B cell (primary cell): ENCODE results near the gene S100PBP. TPM values are rescaled to one million over a fixed set of nuclear protein-coding genes. Genes with fewer than 3 reads are reported as not detected.

Experiments used
- ATAC-seq: fragments of 200-7000 bp; cut with Tn5 transposase; one replicate; pipeline ENCODE4 v1.10.0; 2021; ENCODE audit warnings: low read depth, mild to moderate bottlenecking, moderate number of reproducible peaks, moderate library complexity
- CTCF ChIA-PET: fragments of 350-600 bp; sonication (Branson Sonifier 250); formaldehyde crosslinking; loops from one replicate; lab custom pipeline; 2021; ENCODE audit warnings: antibody characterized with exemption, inconsistent platforms; lab: Charles Lee
- POLR2A ChIA-PET: fragments of 350-600 bp; sonication (Branson Sonifier 250); formaldehyde crosslinking; loops from one replicate; lab custom pipeline; 2021; ENCODE audit warnings: antibody characterized with exemption; lab: Charles Lee
- DNase-seq: peaks from one replicate; pipeline ENCODE4 v3.0.0; 2013
- H2AFZ ChIP-seq: 2 replicates; pipeline ENCODE4 v1.6.1; 2012; ENCODE audit warnings: mild to moderate bottlenecking, low read depth, low read length; ENCODE audit not compliant: insufficient read depth, poor library complexity, severe bottlenecking
- H3K27ac ChIP-seq, 2 donors: 1 replicate in 1 of 2; 2 replicates in 1 of 2; pipeline ENCODE4 v1.5.1; 2012 to 2013; ENCODE audit warnings: low read length in 2 of 2, mild to moderate bottlenecking in 2 of 2, moderate library complexity in 1 of 2
- H3K27me3 ChIP-seq, 4 experiments: fragments of 200-600 bp in 1 of 4; sonication (generic) in 1 of 4; replicated peaks in 1 of 4; 1 replicate in 2 of 4; 2 replicates in 2 of 4; pipeline versions ENCODE4 v1.6.1 to v1.7.0; 2013 to 2016; ENCODE audit warnings: low read length in 3 of 4, mild to moderate bottlenecking in 2 of 4, mixed read lengths in 1 of 4, moderate library complexity in 1 of 4; ENCODE audit not compliant: insufficient read depth in 4 of 4, control insufficient read depth in 3 of 4; ENCODE audit errors: control extremely low read depth in 1 of 4
- H3K36me3 ChIP-seq, 2 experiments: replicated peaks in 1 of 2; 1 replicate in 1 of 2; 2 replicates in 1 of 2; pipeline versions ENCODE4 v1.6.1 to v1.7.1; 2013; ENCODE audit warnings: low read length in 1 of 2; ENCODE audit not compliant: insufficient read depth in 2 of 2, control insufficient read depth in 1 of 2; ENCODE audit errors: control extremely low read depth in 1 of 2, extremely low read depth in 1 of 2
- H3K4me1 ChIP-seq, 2 donors: fragments of 200-600 bp in 1 of 2; sonication (generic) in 1 of 2; 1 replicate in 1 of 2; 2 replicates in 1 of 2; pipeline versions ENCODE4 v1.5.1 to v1.6.1; 2013 to 2017; ENCODE audit warnings: low read length in 2 of 2; ENCODE audit not compliant: control insufficient read depth in 2 of 2, insufficient read depth in 2 of 2
- H3K4me2 ChIP-seq: replicated peaks from 2 replicates; pipeline ENCODE3; 2012; ENCODE audit warnings: mild to moderate bottlenecking, low read depth, low read length; ENCODE audit not compliant: poor library complexity, severe bottlenecking
- H3K4me3 ChIP-seq, 5 experiments: fragments of 200-600 bp in 1 of 5; sonication (generic) in 1 of 5; 1 replicate in 3 of 5; 2 replicates in 2 of 5; pipeline versions ENCODE4 v1.5.1 to v1.7.0; 2011 to 2016; ENCODE audit warnings: low read length in 4 of 5, mild to moderate bottlenecking in 4 of 5, low read depth in 2 of 5, control low read depth in 1 of 5, moderate library complexity in 1 of 5; ENCODE audit not compliant: insufficient read depth in 1 of 5; ENCODE audit errors: control extremely low read depth in 1 of 5, extremely low read depth in 1 of 5
- H3K79me2 ChIP-seq: fragments of 200-600 bp; sonication (generic); one replicate; pipeline ENCODE4 v1.6.0; 2016; ENCODE audit warnings: low read length; ENCODE audit not compliant: control insufficient read depth, insufficient read depth
- H3K9ac ChIP-seq: fragments of 200-600 bp; sonication (generic); 2 replicates; pipeline ENCODE4 v1.6.1; 2017; ENCODE audit warnings: mild to moderate bottlenecking, low read length, moderate library complexity
- H3K9me3 ChIP-seq, 3 donors: one replicate each; pipeline versions ENCODE4 v1.6.1 to v1.7.1; 2013; ENCODE audit warnings: low read length in 2 of 3; ENCODE audit not compliant: control insufficient read depth in 2 of 3, insufficient read depth in 1 of 3; ENCODE audit errors: control extremely low read depth in 1 of 3
- H4K20me1 ChIP-seq: 2 replicates; pipeline ENCODE4 v1.6.0; 2012; ENCODE audit warnings: mild to moderate bottlenecking, low read length; ENCODE audit not compliant: insufficient read depth, control insufficient read depth, poor library complexity, severe bottlenecking
- H3K27ac Mint-ChIP-seq: one replicate; pipeline ENCODE4 v1.8.0; 2021; ENCODE audit warnings: mixed read lengths
- H3K27me3 Mint-ChIP-seq: one replicate; pipeline ENCODE4 v1.8.0; 2021; ENCODE audit warnings: mixed read lengths
- H3K4me1 Mint-ChIP-seq: one replicate; pipeline ENCODE4 v1.8.0; 2021; ENCODE audit warnings: mixed read lengths
- H3K4me3 Mint-ChIP-seq: one replicate; pipeline ENCODE4 v1.8.0; 2021; ENCODE audit warnings: mixed read lengths
- H3K9me3 Mint-ChIP-seq: one replicate; pipeline ENCODE4 v1.8.0; 2022; ENCODE audit warnings: mixed read lengths; ENCODE audit not compliant: insufficient read depth
- EZH2 ChIP-seq: IDR thresholded peaks from 2 replicates; pipeline ENCODE4 v1.6.1; 2012; ENCODE audit warnings: borderline replicate concordance, low read depth, mild to moderate bottlenecking, moderate library complexity, low read length; ENCODE audit not compliant: insufficient read depth, poor library complexity, severe bottlenecking
- WGBS: methylation state at CpG from one replicate; pipeline ENCODE4 v1.1.5; 2013; ENCODE audit warnings: missing lambda C conversion rate; ENCODE audit not compliant: insufficient coverage; 5-methylcytosine and 5-hydroxymethylcytosine counted together
- intact Hi-C: fragments of 100-400 bp; cut with micrococcal nuclease; formaldehyde crosslinking; loops from one replicate; pipeline ENCODE4 v1.10.0; 2022
- polyA plus RNA-seq: library from polyadenylated mRNA; depleted of rRNA; stranded (reverse); fragments of >200 nt; gene quantifications from 2 replicates; pipeline ENCODE4 v1.2.3, GENCODE V29; 2012
- total RNA-seq, 2 donors: library from RNA; stranded (reverse); fragments of 120-200 nt in 1 of 2; gene quantifications; 1 replicate in 1 of 2; 2 replicates in 1 of 2; pipeline versions ENCODE4 v1.2.3 to v1.2.4, GENCODE V29; 2013 to 2022
- TF ChIP-seq, protein P1 (sequence below): fragments of 200-600 bp; IDR thresholded peaks from one replicate; pipeline ENCODE4 v1.8.0; 2022; ENCODE audit warnings: antibody characterized with exemption, mild to moderate bottlenecking

Gene S100PBP
- total and polyA plus RNA-seq, 2 donors (not counting 1 experiment from before 2014, with no cell fraction given) = 32.5 to 94.1 TPM

DNA sequence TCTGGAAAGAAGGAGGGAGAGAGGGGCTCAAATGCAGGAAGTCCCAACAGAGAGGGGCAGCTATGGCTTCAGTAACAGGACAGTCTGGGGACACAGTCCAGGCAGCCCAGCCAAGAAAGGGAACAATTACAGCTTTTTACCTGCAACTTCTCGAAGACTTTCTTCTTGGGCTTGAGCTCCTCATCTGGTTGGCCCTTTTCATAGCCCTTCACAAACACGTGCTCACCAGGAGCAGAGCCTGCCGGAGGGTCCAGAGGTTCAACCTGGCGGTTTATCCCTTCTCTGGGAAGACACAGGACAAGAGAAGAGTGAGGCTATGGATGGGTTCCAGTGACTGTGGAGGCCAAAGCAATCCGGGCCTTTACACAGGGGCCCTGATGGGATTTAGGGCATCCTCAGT is 38.2 kb upstream of the S100PBP start:
- CTCF ChIA-PET = interaction anchor here (0.6 to 1.3 kb wide), 4 partner anchors 28 to 334 kb away, joined by 3 to 4 read pairs (median 4); no protein-coding TSS in a partner anchor
- no peaks in the 10 kb centered on the region for H3K27me3 Mint-ChIP-seq
- Histone ChIP-seq H3K4me1 (no peaks in the 10 kb centered on the region), H3K9me3 (no peaks in the 10 kb centered on the region), H3K27ac (no peak overlapping the region), H3K27me3 (no peaks in the 10 kb centered on the region), H3K9ac (no peak overlapping the region), H3K79me2 (no peaks in the 10 kb centered on the region), H4K20me1 (no peaks in the 10 kb centered on the region), H3K4me3 (no peak overlapping the region), H3K36me3 (peaks cover 0 to 62% of the 10 kb centered on the region in 2 experiments), H2AFZ (no peak overlapping the region), H3K4me2 (no peak overlapping the region)
- DNase-seq (no peak), ATAC-seq (no peak)
- H3K4me3 Mint-ChIP-seq = no peak overlapping the region
- no peak for TF ChIP-seq EZH2
- TF ChIP-seq, protein P1, sequence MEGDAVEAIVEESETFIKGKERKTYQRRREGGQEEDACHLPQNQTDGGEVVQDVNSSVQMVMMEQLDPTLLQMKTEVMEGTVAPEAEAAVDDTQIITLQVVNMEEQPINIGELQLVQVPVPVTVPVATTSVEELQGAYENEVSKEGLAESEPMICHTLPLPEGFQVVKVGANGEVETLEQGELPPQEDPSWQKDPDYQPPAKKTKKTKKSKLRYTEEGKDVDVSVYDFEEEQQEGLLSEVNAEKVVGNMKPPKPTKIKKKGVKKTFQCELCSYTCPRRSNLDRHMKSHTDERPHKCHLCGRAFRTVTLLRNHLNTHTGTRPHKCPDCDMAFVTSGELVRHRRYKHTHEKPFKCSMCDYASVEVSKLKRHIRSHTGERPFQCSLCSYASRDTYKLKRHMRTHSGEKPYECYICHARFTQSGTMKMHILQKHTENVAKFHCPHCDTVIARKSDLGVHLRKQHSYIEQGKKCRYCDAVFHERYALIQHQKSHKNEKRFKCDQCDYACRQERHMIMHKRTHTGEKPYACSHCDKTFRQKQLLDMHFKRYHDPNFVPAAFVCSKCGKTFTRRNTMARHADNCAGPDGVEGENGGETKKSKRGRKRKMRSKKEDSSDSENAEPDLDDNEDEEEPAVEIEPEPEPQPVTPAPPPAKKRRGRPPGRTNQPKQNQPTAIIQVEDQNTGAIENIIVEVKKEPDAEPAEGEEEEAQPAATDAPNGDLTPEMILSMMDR = no peak
- POLR2A ChIA-PET = no interaction called here
- intact Hi-C loops = no loop called here
- H3K9me3 Mint-ChIP-seq = no peaks in the 10 kb centered on the region
- H3K4me1 Mint-ChIP-seq = no peaks in the 10 kb centered on the region
- WGBS = 100% methylated on average over 3 of the region's 5 CpGs
- no peak overlapping the region for H3K27ac Mint-ChIP-seq

DNA sequence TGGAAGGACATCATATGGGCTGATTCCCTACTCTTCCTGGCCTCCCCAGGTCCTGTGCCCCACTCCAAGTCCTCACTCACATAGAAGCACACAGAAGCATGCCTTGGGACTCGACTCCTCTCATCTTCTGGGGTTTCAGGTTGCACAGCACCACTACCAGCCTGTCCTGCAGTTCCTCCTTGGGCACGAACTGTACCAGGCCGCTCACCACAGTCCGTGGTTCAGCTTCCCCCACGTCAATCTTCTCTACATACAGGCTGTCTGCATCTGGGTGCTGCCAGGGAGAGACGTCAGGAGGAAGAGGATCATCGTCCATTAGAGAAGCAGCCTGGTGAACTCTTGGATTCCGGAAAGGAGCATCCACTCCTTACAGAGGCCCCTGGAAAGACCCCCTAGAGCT is 37.4 kb upstream of the S100PBP start:
- ATAC-seq (no peak), DNase-seq (no peak)
- Histone ChIP-seq H3K9me3 (no peaks in the 10 kb centered on the region), H3K4me1 (no peaks in the 10 kb centered on the region), H3K4me3 (no peak overlapping the region), H4K20me1 (no peaks in the 10 kb centered on the region), H2AFZ (no peak overlapping the region), H3K4me2 (no peak overlapping the region), H3K27me3 (no peaks in the 10 kb centered on the region), H3K79me2 (no peaks in the 10 kb centered on the region), H3K36me3 (peaks cover 0 to 63% of the 10 kb centered on the region in 2 experiments), H3K9ac (no peak overlapping the region), H3K27ac (no peak overlapping the region)
- no peaks in the 10 kb centered on the region for H3K4me1 Mint-ChIP-seq
- WGBS = 92% methylated on average over 6 of the region's 8 CpGs
- no peaks in the 10 kb centered on the region for H3K27me3 Mint-ChIP-seq
- TF ChIP-seq EZH2 = no peak
- TF ChIP-seq, protein P1 = no peak
- H3K4me3 Mint-ChIP-seq = no peak overlapping the region
- no peaks in the 10 kb centered on the region for H3K9me3 Mint-ChIP-seq
- CTCF ChIA-PET = interaction anchor here (1.3 kb wide), 1 partner anchor 27 kb away, joined by 4 read pairs; no protein-coding TSS in a partner anchor
- POLR2A ChIA-PET = no interaction called here
- intact Hi-C loops = no loop called here
- no peak overlapping the region for H3K27ac Mint-ChIP-seq
